ENCODE data around the gene MLLT3. TPM values are rescaled to one million over a fixed set of nuclear protein-coding genes. Genes with fewer than 3 reads are reported as not detected.

MLLT3 gene
- total RNA-seq, 1 donor from 2014 or later: 17.5 TPM

DNA sequence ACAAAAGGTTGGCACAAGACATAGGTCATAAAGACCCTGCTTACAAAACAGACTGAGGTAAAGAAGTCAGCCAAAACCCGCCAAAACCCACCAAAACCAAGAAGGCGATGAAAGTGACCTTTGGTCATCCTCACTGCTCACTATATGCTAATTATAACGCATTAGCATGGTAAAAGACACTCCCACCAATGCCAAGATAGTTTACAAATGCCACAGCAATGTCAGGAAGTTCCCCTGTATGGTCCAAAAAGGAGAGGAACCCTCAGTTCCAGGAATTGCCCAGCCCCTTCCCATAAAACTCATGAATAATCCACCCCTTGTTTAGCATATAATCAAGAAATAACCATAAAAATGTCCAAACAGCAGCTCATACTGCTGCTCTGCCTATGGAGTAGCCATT lies 27.7 kb downstream of the MLLT3 start:
- Histone ChIP-seq H3K9me3 (replicated peaks) (no peaks in the 10 kb centered on the region), H3K4me1 (peaks cover 7% of the 10 kb centered on the region)
- intact Hi-C loops (cut with micrococcal nuclease): no loop called here

GRCh38 chr9:20593537-20593936 lies 28.8 kb downstream of the MLLT3 start:
- Histone ChIP-seq H3K27me3 (ENCODE audit: low read depth) (no peaks in the 10 kb centered on the region), H3K4me1 (peaks cover 7% of the 10 kb centered on the region), H3K9me3 (replicated peaks) (no peaks in the 10 kb centered on the region), H3K27ac (replicated peaks) (no peak overlapping the region), H3K36me3 (no peaks in the 10 kb centered on the region), H3K4me3 (no peak overlapping the region)
- DNase-seq: no peak
- intact Hi-C loops (cut with micrococcal nuclease): no loop called here
- TF ChIP-seq, protein P1, sequence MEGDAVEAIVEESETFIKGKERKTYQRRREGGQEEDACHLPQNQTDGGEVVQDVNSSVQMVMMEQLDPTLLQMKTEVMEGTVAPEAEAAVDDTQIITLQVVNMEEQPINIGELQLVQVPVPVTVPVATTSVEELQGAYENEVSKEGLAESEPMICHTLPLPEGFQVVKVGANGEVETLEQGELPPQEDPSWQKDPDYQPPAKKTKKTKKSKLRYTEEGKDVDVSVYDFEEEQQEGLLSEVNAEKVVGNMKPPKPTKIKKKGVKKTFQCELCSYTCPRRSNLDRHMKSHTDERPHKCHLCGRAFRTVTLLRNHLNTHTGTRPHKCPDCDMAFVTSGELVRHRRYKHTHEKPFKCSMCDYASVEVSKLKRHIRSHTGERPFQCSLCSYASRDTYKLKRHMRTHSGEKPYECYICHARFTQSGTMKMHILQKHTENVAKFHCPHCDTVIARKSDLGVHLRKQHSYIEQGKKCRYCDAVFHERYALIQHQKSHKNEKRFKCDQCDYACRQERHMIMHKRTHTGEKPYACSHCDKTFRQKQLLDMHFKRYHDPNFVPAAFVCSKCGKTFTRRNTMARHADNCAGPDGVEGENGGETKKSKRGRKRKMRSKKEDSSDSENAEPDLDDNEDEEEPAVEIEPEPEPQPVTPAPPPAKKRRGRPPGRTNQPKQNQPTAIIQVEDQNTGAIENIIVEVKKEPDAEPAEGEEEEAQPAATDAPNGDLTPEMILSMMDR (IDR thresholded peaks at IDR 0.05; ENCODE audit: borderline replicate concordance): no peak

More for the DNA sequence above, 27.7 kb downstream of the MLLT3 start:
- TF ChIP-seq, protein P1 (IDR thresholded peaks at IDR 0.05; ENCODE audit: borderline replicate concordance): no peak
- H3K27me3 ChIP-seq (ENCODE audit: low read depth): no peaks in the 10 kb centered on the region
- no peak overlapping the region for H3K4me3 ChIP-seq
- H3K36me3 ChIP-seq: no peaks in the 10 kb centered on the region
- no peak for DNase-seq
- H3K27ac ChIP-seq (replicated peaks): no peak overlapping the region

DNA sequence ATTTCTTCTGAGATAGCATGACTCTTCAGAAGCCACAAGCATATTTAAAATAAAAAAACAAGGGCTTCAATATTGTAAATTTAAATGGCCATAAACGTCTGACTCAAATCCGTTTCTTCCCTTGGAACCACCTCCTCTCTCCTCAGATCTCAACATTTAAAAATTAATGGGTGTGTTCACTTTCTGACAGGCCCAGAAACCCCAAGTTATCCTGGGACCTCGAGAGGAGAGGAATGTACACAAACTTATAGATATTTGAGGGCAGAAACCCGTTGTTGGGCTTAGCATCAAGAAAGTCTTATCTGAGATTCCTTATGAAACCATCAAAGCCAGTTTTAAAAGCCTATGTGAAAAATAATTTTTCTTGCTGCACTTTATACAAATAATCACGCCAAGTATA lies 29.2 kb downstream of the MLLT3 start:
- TF ChIP-seq, protein P1 (IDR thresholded peaks at IDR 0.05; ENCODE audit: borderline replicate concordance): no peak
- Histone ChIP-seq H3K4me3 (no peak overlapping the region), H3K9me3 (replicated peaks) (no peaks in the 10 kb centered on the region), H3K36me3 (no peaks in the 10 kb centered on the region), H3K27me3 (ENCODE audit: low read depth) (no peaks in the 10 kb centered on the region), H3K4me1 (peaks cover 5% of the 10 kb centered on the region), H3K27ac (replicated peaks) (no peak overlapping the region)
- intact Hi-C loops (cut with micrococcal nuclease): no loop called here
- no peak for DNase-seq

DNA sequence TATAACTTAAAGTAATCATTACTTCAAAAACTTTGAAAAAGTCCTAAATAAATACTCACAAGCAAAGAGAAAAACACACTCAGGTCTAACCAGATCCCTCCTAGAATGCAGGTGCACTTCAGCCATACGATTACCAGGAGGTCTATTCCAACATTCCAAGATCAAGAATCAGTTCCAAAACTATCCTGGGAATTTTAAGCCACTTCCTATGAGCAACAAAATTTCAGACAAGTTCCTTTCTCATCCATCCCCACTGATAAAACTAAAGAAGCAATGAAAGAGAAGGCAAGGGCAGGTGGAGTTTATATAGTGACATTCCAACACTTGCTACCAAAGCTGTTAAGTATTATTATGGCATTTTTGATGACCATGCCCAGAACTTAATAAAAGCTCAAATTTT lies 29.6 kb downstream of the MLLT3 start:
- no peak overlapping the region for H3K27ac ChIP-seq (replicated peaks)
- H3K4me1 ChIP-seq: peaks cover under 1% of the 10 kb centered on the region
- no peaks in the 10 kb centered on the region for H3K27me3 ChIP-seq (ENCODE audit: low read depth)
- intact Hi-C loops (cut with micrococcal nuclease): no loop called here
- no peak overlapping the region for H3K4me3 ChIP-seq
- H3K9me3 ChIP-seq (replicated peaks): no peaks in the 10 kb centered on the region
- no peaks in the 10 kb centered on the region for H3K36me3 ChIP-seq
- TF ChIP-seq, protein P1 (IDR thresholded peaks at IDR 0.05; ENCODE audit: borderline replicate concordance): no peak
- no peak for DNase-seq

DNA sequence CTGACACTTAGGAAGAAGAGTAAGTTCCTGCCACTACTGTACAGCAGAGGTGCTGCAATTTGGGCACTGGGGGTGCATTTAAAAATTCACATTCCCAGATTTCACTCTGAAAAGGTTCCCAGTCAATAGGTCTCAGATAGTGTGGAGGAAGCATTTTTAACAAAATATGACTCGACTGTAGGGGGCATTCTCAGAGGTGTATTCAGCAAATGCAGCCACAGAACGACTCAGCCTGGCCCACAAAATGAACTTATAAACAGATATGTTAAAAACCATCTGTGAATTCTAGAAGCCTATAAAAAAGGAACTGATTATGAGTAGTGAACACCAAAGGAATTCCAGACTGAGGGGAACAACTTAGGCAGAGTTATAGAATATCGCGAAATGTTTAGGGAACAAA lies 31.1 kb downstream of the MLLT3 start:
- no peak for DNase-seq
- intact Hi-C loops (cut with micrococcal nuclease): no loop called here
- no peaks in the 10 kb centered on the region for H3K9me3 ChIP-seq (replicated peaks)
- no peaks in the 10 kb centered on the region for H3K4me1 ChIP-seq
- H3K4me3 ChIP-seq: no peak overlapping the region
- TF ChIP-seq, protein P1 (IDR thresholded peaks at IDR 0.05; ENCODE audit: borderline replicate concordance): no peak
- no peaks in the 10 kb centered on the region for H3K36me3 ChIP-seq
- H3K27me3 ChIP-seq (ENCODE audit: low read depth): no peaks in the 10 kb centered on the region
- no peak overlapping the region for H3K27ac ChIP-seq (replicated peaks)
